ENCODE data around the gene SNX27.
"Not testable (repeated sequence)": the region's sequence is repeated elsewhere in the genome, so short reads cannot be mapped to it uniquely, and the experiment has no call there.

Gene SNX27
- total RNA-seq = 58.2 to 79.7 (median 73.3) reads per million in 4 experiments

- DNase-seq = peak; percentile 80
Measured at GRCh38 chr1:151611832-151612500, at the start of gene SNX27. SNX27 (plus strand) TSS chr1:151612050; CDS start chr1:151612202, 152 bp downstream.

GRCh38 chr1:151562661-151563060, 49.2 kb upstream of the SNX27 start:
- DNase-seq = no peak

GRCh38 chr1:151563376-151563775, 48.5 kb upstream of the SNX27 start:
- no peak for DNase-seq

- no peak for DNase-seq
Measured at GRCh38 chr1:151565502-151566189, 46.2 kb upstream of the SNX27 start.

- no peak for DNase-seq
Measured at GRCh38 chr1:151568626-151569088, 43.2 kb upstream of the SNX27 start.

GRCh38 chr1:151570819-151571218, 41.0 kb upstream of the SNX27 start:
- no peak for DNase-seq

- DNase-seq = no peak
Measured at GRCh38 chr1:151574575-151575529, 37.0 kb upstream of the SNX27 start.

- DNase-seq = no peak
Measured at GRCh38 chr1:151577173-151577572, 34.7 kb upstream of the SNX27 start.

- no peak for DNase-seq
Measured at GRCh38 chr1:151578941-151579340, 32.9 kb upstream of the SNX27 start.

GRCh38 chr1:151579436-151580225, 32.2 kb upstream of the SNX27 start:
- no peak for DNase-seq

GRCh38 chr1:151581451-151581850, 30.4 kb upstream of the SNX27 start:
- no peak for DNase-seq

- DNase-seq = no peak
Measured at GRCh38 chr1:151581921-151582320, 29.9 kb upstream of the SNX27 start.

- no peak for DNase-seq
Measured at GRCh38 chr1:151583796-151584195, 28.1 kb upstream of the SNX27 start.

GRCh38 chr1:151584278-151584677, 27.6 kb upstream of the SNX27 start:
- no peak for DNase-seq

GRCh38 chr1:151584780-151585179, 27.1 kb upstream of the SNX27 start:
- no peak for DNase-seq

GRCh38 chr1:151585622-151586021, 26.2 kb upstream of the SNX27 start:
- no peak for DNase-seq

- no peak for DNase-seq
Measured at GRCh38 chr1:151590961-151591360, 20.9 kb upstream of the SNX27 start.

- DNase-seq = no peak
Measured at GRCh38 chr1:151593730-151594129, 18.1 kb upstream of the SNX27 start.

GRCh38 chr1:151594143-151594625, 17.7 kb upstream of the SNX27 start:
- peak; percentile 72 for DNase-seq

GRCh38 chr1:151596166-151596953, 15.5 kb upstream of the SNX27 start:
- DNase-seq = no peak

GRCh38 chr1:151602550-151602949, 9.3 kb upstream of the SNX27 start:
- DNase-seq = not testable (repeated sequence)

All from effector CD8-positive, alpha-beta T cell (primary cell).